Testis (tissue), 2 donors: ENCODE data around the gene ANKRD44.

ENCODE experiments used
- CTCF ChIP-seq, 3 experiments: fragments of 450-650 bp in 2 of 3; fragments of 200-600 bp in 1 of 3; sonication (generic) in 1 of 3; IDR thresholded peaks; one replicate each; pipeline ENCODE4 v1.5.1; 2016 to 2019; ENCODE audit warnings: antibody characterized with exemption in 3 of 3, mild to moderate bottlenecking in 2 of 3, moderate library complexity in 1 of 3
- POLR2A ChIP-seq: fragments of 450-650 bp; IDR thresholded peaks from one replicate; pipeline ENCODE4 v1.6.1; 2017; ENCODE audit warnings: antibody characterized with exemption, mild to moderate bottlenecking, moderate library complexity

DNA sequence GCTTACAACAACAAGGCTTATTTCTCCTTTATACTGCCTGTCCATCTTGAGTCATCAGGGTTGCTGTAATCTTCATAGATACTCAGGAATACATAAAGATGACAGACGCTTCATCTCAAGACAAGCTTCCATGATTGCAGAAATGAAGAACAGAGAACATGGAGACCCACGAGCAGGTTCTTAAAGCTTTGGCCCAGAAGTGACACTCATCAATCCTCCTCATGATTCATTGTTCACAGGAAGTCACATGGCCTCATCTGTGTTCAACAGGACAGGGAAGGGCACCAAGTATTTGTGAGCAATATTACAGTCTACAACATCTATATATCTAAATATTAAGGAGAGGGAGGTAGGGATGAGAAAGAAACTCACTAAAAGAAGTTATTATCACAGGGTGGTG is 347.5 kb downstream of the ANKRD44 start:
- TF ChIP-seq POLR2A: no peak
- TF ChIP-seq CTCF (IDR thresholded peaks at IDR 0.05): no peak
